GM10847 (cell line): ENCODE data around the gene MTCL1.

Experiments used
- POLR2A ChIP-seq: IDR thresholded peaks from 2 replicates; pipeline ENCODE4 v1.6.1; 2011; ENCODE audit not compliant: insufficient read length; ENCODE audit errors: extremely low read depth

The MTCL1 gene

GRCh38 chr18:8675057-8675456 lies 30.3 kb upstream of the MTCL1 start:
- TF ChIP-seq POLR2A = no peak

- TF ChIP-seq POLR2A = no peak
Measured at GRCh38 chr18:8681196-8681595, 24.2 kb upstream of the MTCL1 start.

- TF ChIP-seq POLR2A = no peak
Measured at GRCh38 chr18:8684577-8684976, 20.8 kb upstream of the MTCL1 start.

GRCh38 chr18:8685141-8685913 lies 20.0 kb upstream of the MTCL1 start:
- no peak for TF ChIP-seq POLR2A

GRCh38 chr18:8685914-8686216 lies 19.5 kb upstream of the MTCL1 start:
- no peak for TF ChIP-seq POLR2A

GRCh38 chr18:8686611-8687010 lies 18.7 kb upstream of the MTCL1 start:
- no peak for TF ChIP-seq POLR2A

GRCh38 chr18:8688216-8688800 lies 17.0 kb upstream of the MTCL1 start:
- TF ChIP-seq POLR2A = no peak

GRCh38 chr18:8688816-8689215 lies 16.5 kb upstream of the MTCL1 start:
- TF ChIP-seq POLR2A = no peak

- no peak for TF ChIP-seq POLR2A
Measured at GRCh38 chr18:8689517-8689916, 15.8 kb upstream of the MTCL1 start.

GRCh38 chr18:8694891-8695290 lies 10.5 kb upstream of the MTCL1 start:
- TF ChIP-seq POLR2A = no peak

GRCh38 chr18:8695932-8696517 lies 9.3 kb upstream of the MTCL1 start:
- no peak for TF ChIP-seq POLR2A

GRCh38 chr18:8696749-8697211 lies 8.6 kb upstream of the MTCL1 start:
- TF ChIP-seq POLR2A = no peak

GRCh38 chr18:8699126-8699525 lies 6.2 kb upstream of the MTCL1 start:
- no peak for TF ChIP-seq POLR2A

- no peak for TF ChIP-seq POLR2A
Measured at GRCh38 chr18:8699948-8700347, 5.4 kb upstream of the MTCL1 start.

- TF ChIP-seq POLR2A = no peak
Measured at GRCh38 chr18:8701546-8702118, 3.7 kb upstream of the MTCL1 start.

- TF ChIP-seq POLR2A = no peak
Measured at GRCh38 chr18:8702668-8703067, 2.7 kb upstream of the MTCL1 start.

- TF ChIP-seq POLR2A = no peak
Measured at GRCh38 chr18:8703092-8703709, 2.2 kb upstream of the MTCL1 start.
